ENCODE data around the gene RNF111.
"Not testable (repeated sequence)": the region's sequence is repeated elsewhere in the genome, so short reads cannot be mapped to it uniquely, and the experiment has no call there.

Gene RNF111

DNA sequence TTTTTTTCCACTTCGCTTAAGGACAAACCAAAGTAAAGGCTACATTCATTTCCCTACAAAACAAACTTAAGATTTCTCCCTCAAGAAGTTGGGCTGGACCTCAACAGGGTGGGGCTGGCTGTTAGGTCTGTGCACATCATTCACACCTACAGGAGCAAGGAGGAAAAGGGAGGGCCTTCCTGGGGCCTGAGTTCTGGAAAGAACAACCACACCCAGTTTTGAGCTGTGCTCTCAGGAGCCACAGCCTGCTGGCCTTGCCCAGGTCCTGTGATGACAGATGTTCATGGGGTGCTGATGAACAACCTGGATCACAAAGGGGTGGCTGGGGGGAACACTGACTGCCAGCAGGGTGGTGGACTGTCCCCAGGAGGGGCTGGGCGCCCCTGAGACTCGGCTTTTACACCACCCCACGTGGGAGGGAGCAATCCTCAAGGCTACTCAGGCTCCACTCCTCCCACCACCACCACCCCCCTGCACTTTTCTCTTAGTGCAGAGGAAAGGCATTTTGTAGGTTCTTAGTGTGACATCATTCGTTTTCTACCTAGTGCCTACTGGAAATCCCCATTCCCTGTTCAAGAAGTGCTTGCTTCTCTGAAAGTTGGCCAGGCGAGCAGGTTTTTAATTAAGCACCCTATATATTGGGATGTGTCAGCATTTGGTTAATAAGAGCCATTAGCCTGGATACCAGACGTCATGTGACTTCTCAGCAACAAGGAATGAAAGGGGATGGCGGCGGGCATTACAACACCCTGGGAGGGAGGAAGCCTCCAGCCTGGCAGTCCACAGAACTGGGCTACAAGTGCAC is 153.2 kb downstream of the RNF111 start:
- no peak for DNase-seq

GRCh38 chr15:59143281-59143680 is 155.8 kb downstream of the RNF111 start:
- DNase-seq, result no peak

- not testable (repeated sequence) for DNase-seq
Observed at GRCh38 chr15:59144594-59144993, 157.1 kb downstream of the RNF111 start.

All from NCI-H1436 (cell line).